HepG2 (cell line): ENCODE results near the gene CIDEA.
A peak's percentile ranks its signal among the peaks of the same experiment; 100 is the strongest.

Source experiments
- ZNF292 ChIP-seq: sonication (generic); formaldehyde crosslinking; IDR thresholded peaks from 2 replicates; pipeline ENCODE4 v1.8.1; 2022; ENCODE audit warnings: mild to moderate bottlenecking, low read depth, missing genetic modification reagents, borderline replicate concordance
- ZNF768 ChIP-seq: sonication (generic); formaldehyde crosslinking; IDR thresholded peaks from 2 replicates; pipeline ENCODE4 v1.4.0; 2020; ENCODE audit warnings: missing genetic modification reagents
- TF ChIP-seq, protein P1 (sequence below): sonication (generic); formaldehyde crosslinking; IDR thresholded peaks from 2 replicates; pipeline ENCODE4 v1.5.0; 2020; ENCODE audit warnings: mild to moderate bottlenecking, missing genetic modification reagents, moderate library complexity

DNA sequence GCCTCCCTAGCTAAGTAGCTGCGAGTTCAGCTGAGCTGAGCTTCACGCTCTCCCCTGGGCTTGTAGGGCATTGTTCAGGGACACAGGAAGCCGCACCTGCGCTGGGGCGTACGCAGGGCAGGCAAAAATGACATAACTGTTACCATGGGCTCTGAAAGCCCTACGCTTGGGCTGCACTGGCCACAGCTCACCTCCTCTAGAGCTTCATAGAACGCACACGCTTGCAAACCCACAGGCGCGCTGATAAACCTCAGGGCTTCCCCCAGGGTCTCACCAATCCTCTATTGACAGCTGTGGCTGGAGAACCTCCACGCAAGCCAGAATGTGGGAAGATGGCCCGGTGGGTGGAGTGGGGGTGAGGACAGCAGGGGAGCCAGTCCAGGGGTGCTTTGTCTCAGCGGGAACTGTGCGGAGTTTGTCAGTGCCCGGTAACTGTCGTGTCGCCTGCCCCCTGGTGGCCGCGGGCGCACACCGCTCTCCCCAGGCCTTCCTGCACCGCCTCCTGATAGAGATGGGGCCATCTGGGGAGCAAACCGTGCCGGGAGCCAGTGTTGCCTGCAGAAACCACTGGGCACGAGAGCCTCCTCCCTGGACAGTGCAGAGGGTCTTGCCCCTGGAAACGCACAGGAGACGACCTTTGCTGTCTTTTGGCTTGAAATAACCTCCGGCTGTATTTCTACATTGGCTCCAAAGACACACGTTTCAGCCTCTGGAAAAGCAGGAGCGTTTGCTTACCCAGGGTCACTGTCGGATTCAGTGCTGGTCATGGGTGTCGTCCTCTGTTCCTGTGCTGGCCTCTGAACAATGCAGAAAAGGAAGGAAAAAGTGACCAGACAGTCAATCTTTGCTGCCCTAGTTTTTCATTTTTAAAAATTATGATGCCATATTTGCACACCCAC lies 17.0 kb upstream of the CIDEA start:
- TF ChIP-seq, protein P1, sequence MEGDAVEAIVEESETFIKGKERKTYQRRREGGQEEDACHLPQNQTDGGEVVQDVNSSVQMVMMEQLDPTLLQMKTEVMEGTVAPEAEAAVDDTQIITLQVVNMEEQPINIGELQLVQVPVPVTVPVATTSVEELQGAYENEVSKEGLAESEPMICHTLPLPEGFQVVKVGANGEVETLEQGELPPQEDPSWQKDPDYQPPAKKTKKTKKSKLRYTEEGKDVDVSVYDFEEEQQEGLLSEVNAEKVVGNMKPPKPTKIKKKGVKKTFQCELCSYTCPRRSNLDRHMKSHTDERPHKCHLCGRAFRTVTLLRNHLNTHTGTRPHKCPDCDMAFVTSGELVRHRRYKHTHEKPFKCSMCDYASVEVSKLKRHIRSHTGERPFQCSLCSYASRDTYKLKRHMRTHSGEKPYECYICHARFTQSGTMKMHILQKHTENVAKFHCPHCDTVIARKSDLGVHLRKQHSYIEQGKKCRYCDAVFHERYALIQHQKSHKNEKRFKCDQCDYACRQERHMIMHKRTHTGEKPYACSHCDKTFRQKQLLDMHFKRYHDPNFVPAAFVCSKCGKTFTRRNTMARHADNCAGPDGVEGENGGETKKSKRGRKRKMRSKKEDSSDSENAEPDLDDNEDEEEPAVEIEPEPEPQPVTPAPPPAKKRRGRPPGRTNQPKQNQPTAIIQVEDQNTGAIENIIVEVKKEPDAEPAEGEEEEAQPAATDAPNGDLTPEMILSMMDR (CRISPR knock-in tag), result peak; percentile 96
- TF ChIP-seq ZNF768 (CRISPR knock-in tag), result peak; percentile 33; the same call in 1 of the 2 replicates
- no peak for TF ChIP-seq ZNF292 (CRISPR knock-in tag)
